GM19468 (cell line): Measurements from ENCODE around the gene ZIK1.
A peak's percentile ranks its signal among the peaks of the same experiment; 100 is the strongest.

ENCODE experiments used
- ATAC-seq: cut with Tn5 transposase; IDR thresholded peaks from one replicate; pipeline ENCODE4 v1.9.1; 2021; ENCODE audit warnings: mild to moderate bottlenecking, moderate library complexity, moderate number of reproducible peaks; ENCODE audit not compliant: unreplicated experiment; ENCODE audit errors: extremely low read depth

Gene ZIK1

DNA sequence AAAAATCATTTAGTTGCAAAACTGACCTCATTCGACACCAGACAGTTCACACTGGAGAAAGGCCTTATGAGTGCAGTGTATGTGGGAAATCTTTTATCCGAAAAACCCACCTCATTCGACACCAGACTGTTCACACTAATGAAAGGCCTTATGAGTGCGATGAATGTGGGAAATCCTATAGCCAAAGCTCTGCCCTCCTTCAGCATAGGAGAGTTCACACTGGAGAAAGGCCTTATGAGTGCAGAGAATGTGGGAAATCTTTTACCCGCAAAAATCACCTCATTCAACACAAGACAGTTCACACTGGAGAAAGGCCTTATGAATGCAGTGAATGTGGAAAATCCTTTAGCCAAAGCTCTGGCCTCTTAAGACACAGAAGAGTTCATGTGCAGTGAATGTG is 23.0 kb downstream of the ZIK1 start:
- ATAC-seq = no peak

GRCh38 chr19:57611113-57611512 is 27.2 kb downstream of the ZIK1 start:
- no peak for ATAC-seq

- no peak for ATAC-seq
Measured at GRCh38 chr19:57613941-57614743, 30.2 kb downstream of the ZIK1 start, which contains the start of gene ZNF134. Gene ZNF134 (plus strand): TSS chr19:57614242. CDS start chr19:57619469, 5,227 bp downstream.

DNA sequence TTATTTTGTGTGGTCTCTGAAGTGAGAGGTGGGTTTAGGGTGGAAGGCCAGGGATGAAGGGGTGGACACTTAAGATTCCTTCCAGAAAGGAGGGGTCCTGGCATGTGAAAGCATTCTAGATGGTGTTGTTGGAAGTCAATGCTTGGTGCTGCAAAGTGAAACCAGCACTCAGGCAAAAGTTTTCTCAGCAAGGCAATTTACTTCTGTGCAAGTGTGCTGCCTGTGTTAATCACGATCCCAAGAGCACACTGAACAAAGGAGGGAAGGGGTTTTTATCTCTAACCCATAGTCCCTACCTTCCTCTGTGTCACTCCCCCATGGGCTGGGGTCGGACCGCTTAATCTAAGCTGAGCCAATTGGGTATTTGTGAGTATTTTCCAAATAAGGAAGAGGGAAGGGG is 31.4 kb downstream of the ZIK1 start:
- no peak for ATAC-seq

DNA sequence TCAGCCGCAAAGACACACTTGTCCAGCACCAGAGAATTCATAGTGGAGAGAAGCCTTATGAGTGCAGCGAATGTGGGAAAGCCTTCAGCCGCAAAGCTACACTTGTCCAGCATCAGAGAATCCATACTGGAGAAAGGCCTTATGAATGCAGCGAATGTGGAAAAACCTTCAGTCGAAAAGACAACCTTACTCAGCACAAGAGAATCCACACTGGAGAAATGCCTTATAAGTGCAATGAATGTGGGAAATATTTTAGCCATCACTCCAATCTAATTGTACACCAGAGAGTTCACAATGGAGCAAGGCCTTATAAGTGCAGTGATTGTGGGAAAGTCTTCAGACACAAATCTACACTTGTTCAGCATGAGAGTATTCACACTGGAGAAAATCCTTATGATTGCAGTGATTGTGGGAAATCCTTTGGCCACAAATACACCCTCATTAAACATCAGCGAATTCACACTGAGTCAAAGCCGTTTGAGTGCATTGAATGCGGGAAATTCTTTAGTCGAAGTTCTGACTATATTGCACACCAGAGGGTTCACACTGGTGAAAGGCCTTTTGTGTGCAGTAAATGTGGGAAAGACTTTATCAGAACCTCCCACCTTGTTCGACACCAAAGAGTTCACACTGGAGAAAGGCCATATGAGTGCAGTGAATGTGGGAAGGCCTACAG is 36.9 kb downstream of the ZIK1 start:
- no peak for ATAC-seq

GRCh38 chr19:57623091-57623490 is 39.1 kb downstream of the ZIK1 start:
- ATAC-seq = no peak

GRCh38 chr19:57632987-57633831 is 49.3 kb downstream of the ZIK1 start, which contains the start of gene ZNF211:
Gene ZNF211 (plus strand): TSS chr19:57633168. CDS start chr19:57633347, 179 bp downstream.
- peak; percentile 70 for ATAC-seq

GRCh38 chr19:57633832-57634131 is 49.8 kb downstream of the ZIK1 start:
- no peak for ATAC-seq

DNA sequence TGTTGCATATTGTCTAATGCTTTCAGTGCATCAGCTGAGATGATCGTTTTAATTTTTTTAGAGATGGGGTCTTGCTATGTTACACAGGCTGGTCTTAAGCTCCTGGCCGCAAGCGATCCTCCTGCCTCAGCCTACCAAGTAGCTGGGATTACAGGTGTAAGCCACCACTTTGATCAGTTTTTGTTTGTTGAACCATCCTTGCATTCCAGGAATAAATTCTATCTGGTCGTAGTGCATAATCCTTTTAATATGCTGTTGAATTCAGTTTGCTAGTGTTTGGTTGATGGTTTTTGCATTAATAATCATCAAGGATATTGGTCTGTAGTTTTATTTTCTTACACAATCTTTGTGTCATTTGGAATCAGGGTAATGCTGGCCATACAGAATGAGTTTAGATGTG is 53.4 kb downstream of the ZIK1 start:
- no peak for ATAC-seq

- no peak for ATAC-seq
Measured at GRCh38 chr19:57641715-57642234, 57.8 kb downstream of the ZIK1 start.

DNA sequence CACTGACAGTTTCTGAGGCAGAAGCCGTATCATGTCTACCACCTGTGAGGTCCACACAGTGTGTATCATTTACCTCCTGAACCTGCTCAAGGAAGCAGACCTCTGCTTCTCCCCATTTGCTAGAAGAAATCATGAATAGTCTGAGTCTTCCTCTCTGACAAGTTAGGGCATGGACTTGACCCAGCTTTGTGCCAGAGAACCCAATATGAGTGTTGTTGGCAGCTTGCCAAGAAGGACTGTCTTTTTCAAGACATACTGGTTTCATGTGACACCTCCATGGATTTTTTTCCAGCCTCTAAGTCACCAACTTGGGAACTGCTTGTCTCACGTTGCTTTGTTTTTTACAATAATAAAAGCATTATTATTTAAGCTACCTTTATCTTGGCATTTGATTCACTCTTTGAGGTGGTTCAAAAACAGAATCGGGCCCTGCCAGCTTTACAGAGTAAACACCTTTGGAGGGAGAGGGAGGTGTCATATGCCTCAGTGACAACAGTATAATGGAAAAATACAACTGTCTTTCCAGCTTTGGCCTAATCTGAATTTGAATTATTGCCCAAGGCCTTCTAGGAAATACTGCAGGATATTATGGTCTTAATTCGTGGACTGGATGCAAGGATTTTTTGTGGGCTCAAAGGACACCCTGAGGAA is 58.6 kb downstream of the ZIK1 start:
- ATAC-seq = no peak
